NCI-H128 (cell line): ENCODE data around the gene FAM53B.

Source experiments
- DNase-seq: peaks from one replicate; lab custom pipeline; 2025; ENCODE audit not compliant: unreplicated experiment; lab: John Stamatoyannopoulos, UW

Gene FAM53B

DNA sequence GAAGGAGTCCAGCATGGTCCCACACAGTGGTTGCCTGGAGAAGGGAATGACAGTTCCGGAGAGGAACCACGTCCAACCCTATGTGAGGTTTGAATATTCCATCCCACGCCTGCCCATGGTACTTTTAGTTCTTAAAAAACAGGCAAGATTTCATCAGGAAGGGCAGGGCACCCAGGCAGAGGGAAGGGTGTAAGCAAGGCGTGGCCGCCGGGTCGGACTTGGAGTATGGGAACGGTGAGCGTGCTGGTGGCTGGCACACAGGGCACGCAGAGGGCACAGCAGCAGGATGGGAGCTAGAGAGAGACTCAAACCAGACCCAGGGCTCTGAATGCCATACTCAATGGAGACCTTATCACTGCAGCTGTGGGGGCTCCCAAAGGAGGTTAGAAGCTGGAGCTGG lies 34.3 kb downstream of the FAM53B start:
- no peak for DNase-seq

DNA sequence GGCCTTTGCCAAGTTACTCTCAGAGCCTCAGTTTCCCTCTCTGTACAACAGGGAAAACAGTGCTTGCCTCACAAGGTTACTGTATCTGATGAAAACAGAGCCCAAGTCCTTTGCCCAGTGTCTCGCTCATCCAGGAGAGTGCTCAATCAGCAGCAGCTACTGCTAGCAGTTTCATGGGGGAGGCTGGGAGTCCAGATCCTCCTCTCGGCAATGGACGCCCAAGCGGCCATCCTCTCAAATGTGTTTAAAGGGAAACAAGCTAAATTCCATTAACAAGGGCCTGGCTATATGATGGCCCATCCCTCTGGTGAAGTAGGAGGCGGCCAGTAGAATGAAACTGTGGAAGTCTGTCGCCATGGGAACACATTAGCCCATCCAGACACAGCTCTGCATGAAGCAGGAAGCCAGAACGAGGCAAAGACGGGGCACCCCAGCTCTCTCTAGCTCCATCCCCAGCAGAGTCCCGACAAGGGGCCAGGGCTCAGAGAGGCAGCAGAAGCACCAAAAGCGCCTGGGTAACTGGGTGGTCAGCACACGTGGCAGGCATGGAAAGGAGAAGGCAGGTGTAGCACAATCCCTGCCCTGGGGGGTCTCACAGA lies 35.2 kb downstream of the FAM53B start:
- DNase-seq, result no peak

DNA sequence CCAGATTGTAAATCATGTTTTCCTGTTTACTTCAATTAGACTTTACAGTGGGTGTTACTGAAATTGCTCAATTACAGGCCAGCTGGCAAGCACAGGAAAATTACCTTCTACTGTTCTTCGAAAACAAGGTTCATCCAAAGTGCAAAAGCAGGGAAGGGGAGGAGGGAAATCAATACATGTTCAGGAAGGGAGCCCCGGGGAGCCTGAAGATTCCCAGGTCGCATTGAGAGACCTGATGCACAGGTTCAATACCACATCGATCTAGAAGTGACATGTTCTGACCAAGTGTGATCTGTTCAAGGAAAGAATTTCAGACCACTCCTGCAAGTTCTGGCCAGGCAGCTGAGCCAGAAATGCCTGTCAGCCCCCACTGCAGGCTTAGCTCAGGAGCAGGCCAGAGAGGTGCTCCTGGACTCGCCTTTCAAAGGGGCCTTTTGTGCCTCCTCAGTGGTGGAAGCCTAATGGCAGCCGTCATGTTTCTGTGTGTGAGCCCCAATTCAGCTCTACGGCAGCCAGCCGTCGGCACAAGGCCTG lies 35.9 kb downstream of the FAM53B start:
- DNase-seq, result no peak

DNA sequence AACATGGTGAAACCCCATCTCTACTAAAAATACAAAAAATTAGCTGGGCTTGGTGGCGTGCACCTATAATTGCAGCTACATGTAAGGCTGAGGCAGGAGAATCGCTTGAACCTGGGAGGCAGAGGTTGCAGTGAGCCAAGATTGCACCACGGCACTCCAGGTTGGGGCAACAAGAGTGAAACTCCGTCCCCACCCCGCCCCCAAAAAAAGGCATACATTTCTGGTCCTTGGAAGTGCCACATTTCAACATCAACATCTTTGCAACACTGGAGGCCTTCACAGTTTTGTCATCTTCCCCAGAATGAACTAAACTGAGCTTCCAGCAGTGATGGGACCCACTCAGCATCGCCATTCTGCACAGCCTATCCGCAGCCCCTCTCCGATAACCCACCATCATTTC lies 36.6 kb downstream of the FAM53B start:
- DNase-seq, result no peak

DNA sequence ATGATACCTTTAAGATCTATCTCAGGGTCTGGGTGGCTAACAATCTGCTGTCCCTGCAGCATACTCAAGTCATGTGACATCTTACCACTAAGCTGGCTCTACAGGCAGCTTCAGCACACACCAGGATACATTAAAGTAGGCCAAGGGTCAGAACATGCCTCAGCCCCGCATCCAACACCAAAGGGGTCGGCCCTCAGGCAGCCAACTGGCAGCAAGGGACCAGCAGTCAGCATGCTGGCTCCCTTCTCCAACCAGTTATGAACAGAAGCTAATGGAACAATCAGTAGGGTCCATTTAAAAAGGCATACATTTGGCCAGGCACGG lies 37.1 kb downstream of the FAM53B start:
- DNase-seq, result no peak

DNA sequence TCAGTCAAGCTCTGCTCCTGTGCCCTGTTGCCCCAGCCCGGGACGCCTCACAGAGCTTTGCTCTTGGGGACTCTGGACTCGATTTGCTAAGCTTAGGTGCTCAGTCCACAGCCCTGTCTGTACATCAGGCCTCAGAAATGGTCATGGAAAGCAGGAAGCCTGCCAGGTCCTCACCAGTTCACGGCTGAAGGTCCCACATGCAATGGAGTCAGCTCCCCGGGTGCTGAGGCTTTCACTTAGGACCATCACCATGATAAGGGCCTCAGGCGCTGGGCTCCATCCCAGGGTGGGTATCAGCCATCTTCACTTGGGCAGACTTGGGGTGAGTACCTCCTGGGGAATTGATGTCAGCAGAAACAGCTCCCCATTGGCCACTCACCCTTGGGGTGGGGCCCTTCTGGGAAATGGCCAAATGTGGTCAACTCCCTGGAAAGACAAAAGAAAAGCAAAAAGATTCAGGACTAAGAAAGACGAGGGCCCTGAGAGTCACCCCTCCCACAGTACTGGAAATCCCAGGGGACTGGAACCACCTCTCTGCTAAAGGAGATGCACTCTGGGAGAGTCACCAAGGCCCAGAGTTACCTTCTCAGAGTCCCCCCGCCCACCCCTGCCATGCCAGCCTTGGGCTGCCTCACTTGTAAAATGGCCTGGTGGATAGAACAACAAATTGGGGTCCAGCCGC lies 37.6 kb downstream of the FAM53B start:
- no peak for DNase-seq

DNA sequence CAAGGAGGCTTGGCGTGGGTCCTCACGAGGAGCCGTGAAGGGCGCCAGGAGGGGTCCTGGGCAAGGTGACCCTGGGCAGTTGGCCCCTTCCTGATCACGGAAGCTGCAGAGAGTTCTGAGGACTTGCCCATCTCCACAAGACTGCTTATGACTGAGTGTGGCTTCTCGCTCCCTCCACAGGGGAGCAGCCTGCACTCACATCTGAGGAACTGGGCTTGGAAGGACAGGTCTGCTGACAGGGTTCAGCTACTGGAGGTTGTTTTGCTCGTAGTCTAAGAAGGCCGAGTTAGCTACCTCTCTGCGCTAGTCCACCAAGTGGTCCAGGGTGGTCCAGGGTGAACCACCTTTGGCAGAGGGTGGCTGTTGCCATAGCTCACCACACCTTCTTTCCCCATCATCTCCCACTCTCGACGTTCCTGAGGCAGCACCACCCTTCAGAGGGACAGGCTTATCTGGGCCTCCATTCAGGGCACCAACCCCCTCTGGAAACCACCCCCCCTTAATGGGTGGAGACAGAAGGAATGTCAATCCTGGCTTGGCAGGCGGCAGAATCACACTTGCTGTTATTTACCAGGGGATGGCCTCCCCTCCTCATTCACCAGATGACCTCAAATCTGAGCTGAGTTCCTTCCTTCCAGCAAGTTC lies 38.2 kb downstream of the FAM53B start:
- DNase-seq, result no peak

DNA sequence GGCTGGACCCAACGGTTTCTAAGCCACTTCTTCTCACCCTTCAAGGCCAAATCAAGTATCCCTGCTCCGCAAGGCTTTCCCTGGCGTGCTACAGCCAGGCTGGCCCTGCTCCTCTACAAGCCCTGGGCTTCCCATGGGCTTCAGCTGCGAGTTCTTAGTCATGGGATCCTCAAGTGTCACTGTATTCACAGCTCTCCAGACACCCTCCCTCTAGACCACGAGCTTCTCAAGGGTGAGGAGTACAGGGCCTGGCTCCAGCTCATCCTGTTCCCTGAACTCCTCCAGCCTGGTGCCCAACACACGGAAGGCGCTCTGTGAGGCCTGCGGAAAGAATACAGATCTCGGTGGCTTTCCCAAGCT lies 38.8 kb downstream of the FAM53B start:
- no peak for DNase-seq

DNA sequence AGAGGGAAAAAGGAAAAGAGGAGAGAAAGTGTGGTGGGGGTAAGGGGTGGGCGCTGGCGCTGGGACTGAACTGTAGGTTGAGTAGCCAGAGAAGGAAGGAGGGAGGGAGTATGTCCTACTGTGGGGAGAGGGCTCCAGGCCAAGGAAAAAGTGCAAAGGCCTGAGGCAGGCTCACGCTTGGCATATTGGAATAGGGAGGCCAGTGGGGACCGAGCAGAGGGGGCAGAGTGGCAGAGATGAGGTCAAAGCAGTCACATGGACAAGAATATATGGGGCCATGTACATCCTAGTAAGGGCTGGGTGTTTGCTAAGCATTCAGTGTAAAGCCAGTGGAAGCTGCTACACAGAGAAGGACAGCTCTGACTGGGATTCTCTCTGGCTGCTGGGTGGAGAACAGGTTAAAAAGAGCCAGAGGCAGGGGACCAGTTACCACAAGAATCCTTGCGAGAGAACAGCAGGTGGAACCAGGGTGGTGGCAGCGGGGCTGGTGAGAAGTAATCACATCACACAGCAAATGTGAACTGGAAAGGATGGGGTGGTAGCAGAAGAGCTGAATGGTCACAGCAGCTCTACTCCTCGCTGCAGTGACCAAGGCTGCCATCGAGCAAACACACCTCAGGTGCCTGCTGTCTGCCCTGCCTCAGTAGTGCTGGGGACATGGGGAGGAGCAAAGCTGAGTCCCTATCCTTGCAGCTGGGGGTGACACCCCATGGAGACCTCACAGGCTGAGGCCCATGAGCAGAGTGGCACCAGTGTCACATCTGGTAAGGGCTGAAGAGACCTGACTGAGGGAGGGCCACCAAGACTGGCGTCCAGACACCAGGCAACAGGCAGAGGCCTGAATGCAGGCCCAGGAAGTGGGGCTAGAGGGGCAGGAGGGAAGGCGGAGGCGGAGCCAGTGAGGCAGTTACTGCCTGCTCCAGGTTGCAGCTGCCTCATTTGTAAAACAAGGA lies 39.5 kb downstream of the FAM53B start:
- DNase-seq, result no peak

DNA sequence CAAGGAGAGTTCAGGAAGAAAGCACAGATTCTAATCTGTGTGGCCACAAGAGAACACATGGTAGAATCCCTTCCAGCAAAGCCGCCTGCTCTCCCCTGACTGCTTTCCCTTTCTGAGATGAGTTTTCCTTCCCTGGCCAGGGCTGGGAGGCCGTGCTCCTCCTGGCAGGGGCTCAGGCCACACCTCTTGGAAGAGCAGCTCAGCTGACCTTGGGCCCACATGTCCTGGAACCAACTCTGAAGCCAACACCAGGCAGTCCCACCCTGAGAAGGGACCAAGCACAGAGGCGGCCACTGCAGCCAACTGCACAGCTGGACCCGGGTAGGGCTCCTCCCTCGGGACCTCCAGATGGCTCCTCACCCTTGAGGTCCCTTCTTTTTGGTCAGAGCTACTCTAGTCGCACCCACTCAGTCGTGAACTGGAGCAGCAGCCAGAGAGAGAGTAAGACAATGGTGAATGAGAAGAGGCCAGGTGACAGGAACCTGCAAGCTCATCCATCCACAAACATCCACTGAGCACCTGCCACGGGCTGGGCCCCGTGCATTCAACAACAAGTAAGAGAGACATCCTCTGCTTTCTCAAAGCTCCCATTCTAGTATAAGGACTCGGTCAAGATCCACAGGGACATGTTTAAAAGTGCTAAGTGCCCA lies 40.3 kb downstream of the FAM53B start:
- DNase-seq, result no peak

DNA sequence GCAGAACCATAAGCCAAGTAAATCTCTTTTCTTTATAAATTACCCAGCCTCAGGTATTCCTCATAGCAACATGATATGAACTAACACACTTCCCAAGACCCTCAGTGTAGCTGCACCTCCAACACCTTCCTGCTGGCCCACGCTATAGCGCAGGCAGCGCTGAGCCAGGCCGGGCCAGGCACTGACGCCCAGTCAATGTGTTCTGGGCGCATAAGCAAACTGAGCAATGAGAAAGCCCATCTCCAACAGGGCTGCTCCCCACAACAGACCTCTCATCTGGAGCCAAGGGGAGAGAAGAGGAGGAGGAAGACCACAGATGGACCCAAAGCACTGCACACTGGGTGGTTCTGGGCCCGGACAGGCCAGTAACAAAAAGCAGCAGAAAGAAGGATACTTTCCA lies 40.8 kb downstream of the FAM53B start:
- no peak for DNase-seq

DNA sequence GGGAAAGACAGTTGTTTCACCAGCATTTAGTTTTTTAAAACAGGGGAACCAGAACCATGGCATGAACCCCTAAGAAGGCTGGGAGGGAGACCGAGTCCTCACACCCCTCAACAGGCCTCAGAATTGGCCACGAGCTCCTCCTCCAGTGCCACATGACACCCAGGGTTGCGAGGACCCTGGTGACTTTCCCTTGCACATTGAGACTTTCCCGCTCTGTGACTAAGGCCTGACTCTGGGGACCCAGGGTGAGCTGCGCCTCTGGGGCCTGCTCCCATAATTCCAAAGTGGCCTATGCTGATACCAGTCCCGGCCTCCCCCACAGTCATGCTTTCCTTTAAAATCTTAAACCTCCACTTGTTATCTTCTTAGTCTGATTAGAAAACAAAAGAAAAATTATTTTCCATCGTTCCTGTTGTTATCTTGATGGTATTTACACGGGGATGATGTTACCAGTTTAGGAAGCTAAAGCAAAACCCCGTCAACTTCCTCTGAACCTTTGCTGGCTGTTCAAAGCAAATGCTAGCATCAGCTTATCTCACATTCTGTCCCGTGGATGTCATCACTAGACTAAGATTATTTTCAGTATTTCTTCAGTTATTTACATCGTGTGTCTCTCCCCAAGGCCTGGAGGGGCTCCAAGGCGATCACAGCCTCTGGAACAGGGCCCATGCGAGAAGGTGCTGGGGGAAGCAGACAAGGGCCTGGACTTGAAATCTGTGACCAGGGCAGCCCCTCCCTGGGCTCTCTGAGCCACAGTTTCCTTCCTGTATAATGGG lies 42.1 kb downstream of the FAM53B start:
- no peak for DNase-seq

DNA sequence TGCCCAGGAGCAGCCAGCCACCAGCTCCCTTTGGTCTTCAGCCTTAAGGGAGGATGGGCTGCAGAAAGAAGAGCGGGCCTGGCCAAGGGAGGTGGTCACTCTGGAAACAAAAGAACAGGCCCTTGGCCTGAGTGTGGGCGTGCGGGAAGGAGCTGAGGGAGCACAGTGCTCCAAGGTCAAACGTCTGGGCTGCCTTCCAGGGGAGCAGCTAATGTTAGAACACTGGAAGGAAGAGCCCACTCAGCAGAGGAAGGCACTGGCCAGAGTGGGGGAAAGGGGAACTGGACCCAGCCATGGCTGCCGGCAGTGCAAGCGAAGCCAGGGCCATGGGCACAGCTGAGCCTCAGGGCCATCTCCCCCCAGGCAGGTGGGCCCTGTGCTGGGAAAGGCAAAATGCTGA lies 42.7 kb downstream of the FAM53B start:
- no peak for DNase-seq

DNA sequence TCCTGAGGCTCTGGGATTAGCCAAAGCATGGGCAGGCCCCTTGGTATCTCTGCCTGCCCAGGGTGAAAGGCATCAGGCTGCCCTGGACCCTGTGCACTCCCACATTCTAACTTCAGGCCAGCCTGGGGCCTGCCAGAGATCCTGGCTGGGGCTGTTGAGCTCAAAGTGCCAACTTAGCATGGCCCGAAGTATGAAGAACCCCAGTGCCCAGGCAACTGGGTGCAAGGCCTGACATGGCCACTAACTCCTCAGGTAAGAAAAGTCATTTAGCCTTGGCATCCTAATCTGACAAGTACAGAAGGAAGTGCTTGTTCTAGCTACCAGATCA lies 43.2 kb downstream of the FAM53B start:
- DNase-seq, result no peak

DNA sequence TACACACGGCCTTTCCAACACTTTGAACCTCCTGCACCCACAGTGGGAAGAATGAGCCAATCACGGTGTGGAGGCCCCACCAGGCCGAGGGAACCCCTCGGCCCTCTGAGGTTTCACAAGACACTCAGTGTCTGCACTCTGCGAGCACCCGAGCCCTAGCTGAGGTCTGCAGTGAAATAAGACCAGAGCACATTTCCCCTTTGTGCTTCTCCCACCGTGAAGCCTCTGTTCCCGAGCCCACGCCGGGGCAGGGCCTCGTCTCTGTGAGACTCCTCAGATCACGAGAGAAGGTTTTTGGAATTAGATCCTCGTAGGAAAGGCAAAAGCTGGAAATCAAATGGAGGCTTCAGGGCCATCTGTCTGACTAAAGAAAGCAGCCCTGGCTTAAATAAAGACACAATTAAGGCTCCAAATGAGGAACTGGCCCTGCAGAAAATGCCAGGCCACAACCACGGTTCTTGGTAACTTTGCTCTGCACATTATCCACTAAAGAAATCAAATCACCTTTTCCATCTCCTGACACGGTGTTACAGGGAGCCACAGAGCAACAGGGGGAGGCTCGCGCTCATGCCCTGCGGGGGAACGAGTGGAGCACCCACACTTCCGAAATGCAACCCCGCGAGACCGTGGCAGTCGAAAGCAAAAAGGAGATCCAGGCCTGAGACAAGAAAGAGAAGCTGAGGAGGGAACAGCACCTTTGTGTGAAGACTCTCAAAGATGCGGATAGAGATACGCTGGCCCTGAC lies 43.7 kb downstream of the FAM53B start:
- DNase-seq, result no peak

DNA sequence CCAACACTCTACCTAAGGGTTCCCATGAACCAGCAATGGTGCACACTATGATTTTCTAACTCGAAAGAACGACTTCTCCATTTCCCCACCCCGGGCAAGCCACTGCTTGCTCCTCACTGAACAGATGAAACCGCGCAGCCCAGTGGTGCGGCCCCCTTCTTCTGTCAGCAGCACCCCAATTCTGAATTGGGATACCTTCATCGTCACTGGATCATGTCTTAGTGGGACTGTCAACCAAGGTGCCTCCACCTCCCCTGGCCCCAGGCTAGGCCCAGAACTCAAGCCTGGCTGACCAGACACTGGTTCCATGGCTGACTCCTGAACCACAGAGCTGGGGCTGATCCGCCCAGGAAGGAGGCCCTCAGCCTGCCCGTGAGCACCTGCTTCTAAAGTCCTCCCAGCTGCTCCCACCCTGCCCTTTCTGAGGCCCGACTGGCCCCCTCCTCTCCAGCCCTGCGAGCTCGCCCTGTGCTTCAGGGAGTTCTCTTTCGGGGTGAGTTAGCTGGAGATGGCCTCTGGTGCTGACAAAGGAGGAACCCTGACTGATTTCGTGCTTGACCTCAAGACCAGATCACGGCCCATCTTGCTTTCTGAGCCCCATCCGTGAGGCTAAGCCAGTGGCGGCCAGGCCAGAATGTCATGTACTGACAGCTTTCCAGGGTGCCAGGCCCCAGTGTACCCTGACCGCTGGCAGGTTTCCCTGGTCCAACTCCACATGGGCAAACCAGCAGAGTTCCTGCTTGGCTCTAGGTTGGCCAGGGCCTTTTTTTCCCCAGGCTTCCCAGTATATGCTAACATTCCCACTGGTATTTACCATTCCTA lies 44.5 kb downstream of the FAM53B start:
- DNase-seq, result no peak

DNA sequence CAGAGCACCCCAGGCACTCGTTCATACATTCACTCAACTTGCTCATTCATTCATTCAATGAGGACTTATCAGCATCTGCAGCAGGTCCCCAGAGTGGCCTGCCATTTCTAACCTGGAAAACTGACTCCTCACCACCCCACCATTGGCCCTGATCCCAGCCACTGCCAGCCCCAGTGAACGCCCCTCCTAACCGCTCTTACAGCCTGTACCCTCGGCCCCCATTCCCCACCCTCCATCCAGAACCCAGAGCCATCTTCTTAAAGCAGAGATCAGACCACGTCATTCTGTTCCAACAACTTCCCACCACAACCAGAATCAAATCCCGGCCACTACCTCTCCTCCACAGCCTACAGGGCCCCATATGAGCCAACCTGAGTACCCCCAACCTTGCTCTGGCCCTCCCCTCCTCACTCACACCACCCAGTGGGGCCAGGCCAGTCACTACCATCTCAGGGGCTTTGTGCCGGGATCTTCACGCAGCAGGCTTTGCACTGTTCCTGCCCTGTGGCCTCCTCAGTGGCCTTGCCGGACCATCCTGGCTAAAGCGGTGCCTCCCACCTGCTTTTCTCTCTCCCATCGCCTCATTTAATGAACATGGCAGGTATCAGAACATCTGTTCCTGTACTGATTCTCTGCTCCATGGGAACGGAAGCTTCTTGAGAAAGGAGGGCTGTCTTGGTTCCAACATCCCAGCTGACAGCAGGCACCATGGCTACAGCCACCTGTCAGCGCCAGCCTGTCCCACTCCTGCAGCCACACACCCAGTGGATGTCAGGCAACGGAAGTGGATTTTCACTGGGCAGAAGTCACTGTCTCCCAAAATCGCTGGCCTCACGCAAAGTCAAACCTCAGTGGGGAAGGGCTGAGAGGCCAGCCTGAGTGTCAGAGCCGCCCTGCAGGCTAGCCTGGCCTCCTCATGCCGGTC lies 45.4 kb downstream of the FAM53B start:
- DNase-seq, result no peak
